H9 (cell line): Measurements from ENCODE around the gene DISC1. TPM values are rescaled to one million over a fixed set of nuclear protein-coding genes. Genes with fewer than 3 reads are reported as not detected.

Experiments used
- DNase-seq: peaks from one replicate; pipeline ENCODE4 v3.0.0-alpha.2; 2017
- H2AFZ ChIP-seq: one replicate; pipeline ENCODE4 v1.6.1; 2013; ENCODE audit warnings: mild to moderate bottlenecking, low read length, control low read depth, moderate library complexity
- H2AK5ac ChIP-seq: 2 replicates; pipeline ENCODE4 v1.6.1; 2013; ENCODE audit warnings: low read length, control low read depth, mixed read lengths; ENCODE audit not compliant: insufficient read length
- H2BK120ac ChIP-seq: one replicate; pipeline ENCODE4 v1.6.1; 2013; ENCODE audit warnings: low read depth, mild to moderate bottlenecking, low read length, control low read depth, inconsistent platforms; ENCODE audit not compliant: poor library complexity, severe bottlenecking
- H2BK12ac ChIP-seq: 2 replicates; pipeline ENCODE4 v1.6.1; 2013; ENCODE audit warnings: low read length, control low read depth, mixed read lengths, low read depth; ENCODE audit not compliant: insufficient read length
- H2BK15ac ChIP-seq: 2 replicates; pipeline ENCODE4 v1.6.1; 2013; ENCODE audit warnings: low read depth, low read length, control low read depth
- H2BK20ac ChIP-seq: one replicate; pipeline ENCODE4 v1.6.1; 2013; ENCODE audit warnings: low read depth, mild to moderate bottlenecking, low read length, control low read depth, inconsistent platforms; ENCODE audit not compliant: poor library complexity, severe bottlenecking
- H2BK5ac ChIP-seq: 2 replicates; pipeline ENCODE4 v1.6.1; 2013; ENCODE audit warnings: low read length, control low read depth, mixed read lengths; ENCODE audit not compliant: insufficient read length
- H3K14ac ChIP-seq: 2 replicates; pipeline ENCODE4 v1.6.1; 2013; ENCODE audit warnings: low read length, control low read depth; ENCODE audit not compliant: insufficient read depth
- H3K18ac ChIP-seq: 2 replicates; pipeline ENCODE4 v1.6.1; 2013; ENCODE audit warnings: low read depth, mild to moderate bottlenecking, mixed read lengths, low read length, control low read depth; ENCODE audit not compliant: insufficient read length
- H3K23ac ChIP-seq: 2 replicates; pipeline ENCODE4 v1.6.1; 2013; ENCODE audit warnings: low read length, control low read depth, mixed read lengths, low read depth; ENCODE audit not compliant: insufficient read length
- H3K23me2 ChIP-seq: 2 replicates; pipeline ENCODE4 v1.6.1; 2013; ENCODE audit warnings: low read depth, mild to moderate bottlenecking, mixed read lengths, low read length, control low read depth; ENCODE audit not compliant: insufficient read length, poor library complexity, severe bottlenecking
- H3K27ac ChIP-seq: 2 replicates; pipeline ENCODE4 v1.5.1; 2013; ENCODE audit warnings: low read length, control low read depth, mixed read lengths, low read depth; ENCODE audit not compliant: insufficient read length
- H3K27me3 ChIP-seq: 2 replicates; pipeline ENCODE4 v1.6.1; 2013; ENCODE audit warnings: low read length, control low read depth, inconsistent platforms; ENCODE audit not compliant: insufficient read depth
- H3K4ac ChIP-seq: 2 replicates; pipeline ENCODE4 v1.6.1; 2013; ENCODE audit warnings: low read depth, mild to moderate bottlenecking, control low read depth, inconsistent platforms, low read length, moderate library complexity
- H3K4me1 ChIP-seq: 2 replicates; pipeline ENCODE4 v1.6.1; 2013; ENCODE audit warnings: low read length, control low read depth, inconsistent platforms; ENCODE audit not compliant: insufficient read depth
- H3K4me2 ChIP-seq: 2 replicates; pipeline ENCODE4 v1.6.1; 2013; ENCODE audit warnings: low read length, control low read depth, mixed read lengths; ENCODE audit not compliant: insufficient read length, insufficient read depth
- H3K56ac ChIP-seq: 2 replicates; pipeline ENCODE4 v1.6.1; 2013; ENCODE audit warnings: low read depth, mild to moderate bottlenecking, mixed read lengths, low read length, control low read depth; ENCODE audit not compliant: insufficient read length
- H3K79me1 ChIP-seq: 2 replicates; pipeline ENCODE4 v1.6.1; 2013; ENCODE audit warnings: low read depth, mild to moderate bottlenecking, moderate library complexity, low read length, control low read depth, inconsistent platforms; ENCODE audit not compliant: insufficient read depth, poor library complexity, severe bottlenecking
- H3K79me2 ChIP-seq: 2 replicates; pipeline ENCODE4 v1.6.1; 2013; ENCODE audit warnings: low read length, control low read depth, inconsistent platforms; ENCODE audit not compliant: insufficient read depth
- H3K9ac ChIP-seq: 2 replicates; pipeline ENCODE4 v1.6.1; 2013; ENCODE audit warnings: low read length, control low read depth, mixed read lengths; ENCODE audit not compliant: insufficient read length; ENCODE audit errors: extremely low read depth
- H3K9me3 ChIP-seq: one replicate; pipeline ENCODE4 v1.6.1; 2013; ENCODE audit warnings: low read depth, low read length, inconsistent platforms; ENCODE audit not compliant: control insufficient read depth
- H3T11ph ChIP-seq: one replicate; pipeline ENCODE4 v1.6.1; 2013; ENCODE audit warnings: mild to moderate bottlenecking, low read length, control low read depth, inconsistent platforms
- H4K20me1 ChIP-seq: one replicate; pipeline ENCODE4 v1.6.1; 2013; ENCODE audit not compliant: control insufficient read depth, insufficient read length, insufficient read depth
- H4K5ac ChIP-seq: 2 replicates; pipeline ENCODE4 v1.6.1; 2013; ENCODE audit warnings: low read depth, mild to moderate bottlenecking, mixed read lengths, low read length, control low read depth; ENCODE audit not compliant: insufficient read length
- H4K8ac ChIP-seq: replicated peaks from 2 replicates; pipeline ENCODE4 v1.6.1; 2013; ENCODE audit warnings: low read length, control low read depth, mixed read lengths, low read depth; ENCODE audit not compliant: insufficient read length
- H4K91ac ChIP-seq: 2 replicates; pipeline ENCODE4 v1.6.1; 2013; ENCODE audit warnings: low read depth, mild to moderate bottlenecking, moderate library complexity, mixed read lengths, low read length, control low read depth; ENCODE audit not compliant: insufficient read length
- H3K27ac Mint-ChIP-seq, 3 experiments: 2 replicates in 2 of 3; 3 replicates in 1 of 3; pipeline ENCODE4 v1.8.0; 2020 to 2021; ENCODE audit warnings: mixed read lengths in 3 of 3, mild to moderate bottlenecking in 1 of 3, moderate library complexity in 1 of 3
- H3K27me3 Mint-ChIP-seq: 2 replicates; pipeline ENCODE4 v1.8.0; 2021; ENCODE audit warnings: low read depth, mild to moderate bottlenecking, moderate library complexity, mixed read lengths
- H3K36me3 Mint-ChIP-seq, 3 experiments: 2 replicates in 2 of 3; 3 replicates in 1 of 3; pipeline ENCODE4 v1.8.0; 2020 to 2021; ENCODE audit warnings: low read depth in 3 of 3, mixed read lengths in 3 of 3; ENCODE audit not compliant: insufficient read depth in 1 of 3
- H3K4me1 Mint-ChIP-seq, 2 experiments: 2 replicates each; pipeline ENCODE4 v1.8.0; 2020; ENCODE audit warnings: mixed read lengths in 2 of 2
- H3K4me3 Mint-ChIP-seq, 2 experiments: 2 replicates in 1 of 2; 3 replicates in 1 of 2; pipeline ENCODE4 v1.8.0; 2020 to 2021; ENCODE audit warnings: mild to moderate bottlenecking in 2 of 2, mixed read lengths in 2 of 2, moderate library complexity in 1 of 2
- H3K9me3 Mint-ChIP-seq, 2 experiments: 2 replicates in 1 of 2; 3 replicates in 1 of 2; pipeline ENCODE4 v1.8.0; 2020; ENCODE audit warnings: mild to moderate bottlenecking in 2 of 2, mixed read lengths in 2 of 2, moderate library complexity in 1 of 2
- WGBS: extraction: QIAGEN DNeasy Blood & Tissue Kit; methylation state at CpG from one replicate; pipeline ENCODE4 v1.1.7; 2013; ENCODE audit warnings: missing lambda C conversion rate, low lambda C conversion rate, mixed read lengths; ENCODE audit not compliant: insufficient read length; ENCODE audit errors: extremely low coverage; 5-methylcytosine and 5-hydroxymethylcytosine counted together
- total RNA-seq: library from RNA; stranded (reverse); gene quantifications from 2 replicates; pipeline ENCODE4 v1.2.1, GENCODE V29; 2021
- TF ChIP-seq, protein P1 (sequence below): fragments of 200-600 bp; sonication (generic); conservative IDR thresholded peaks from 3 replicates; pipeline ENCODE4 v1.8.0; 2021; ENCODE audit warnings: antibody characterized with exemption, mild to moderate bottlenecking

Gene DISC1
- total RNA-seq, 1 experiment from 2014 or later: 2.5 TPM

DNA sequence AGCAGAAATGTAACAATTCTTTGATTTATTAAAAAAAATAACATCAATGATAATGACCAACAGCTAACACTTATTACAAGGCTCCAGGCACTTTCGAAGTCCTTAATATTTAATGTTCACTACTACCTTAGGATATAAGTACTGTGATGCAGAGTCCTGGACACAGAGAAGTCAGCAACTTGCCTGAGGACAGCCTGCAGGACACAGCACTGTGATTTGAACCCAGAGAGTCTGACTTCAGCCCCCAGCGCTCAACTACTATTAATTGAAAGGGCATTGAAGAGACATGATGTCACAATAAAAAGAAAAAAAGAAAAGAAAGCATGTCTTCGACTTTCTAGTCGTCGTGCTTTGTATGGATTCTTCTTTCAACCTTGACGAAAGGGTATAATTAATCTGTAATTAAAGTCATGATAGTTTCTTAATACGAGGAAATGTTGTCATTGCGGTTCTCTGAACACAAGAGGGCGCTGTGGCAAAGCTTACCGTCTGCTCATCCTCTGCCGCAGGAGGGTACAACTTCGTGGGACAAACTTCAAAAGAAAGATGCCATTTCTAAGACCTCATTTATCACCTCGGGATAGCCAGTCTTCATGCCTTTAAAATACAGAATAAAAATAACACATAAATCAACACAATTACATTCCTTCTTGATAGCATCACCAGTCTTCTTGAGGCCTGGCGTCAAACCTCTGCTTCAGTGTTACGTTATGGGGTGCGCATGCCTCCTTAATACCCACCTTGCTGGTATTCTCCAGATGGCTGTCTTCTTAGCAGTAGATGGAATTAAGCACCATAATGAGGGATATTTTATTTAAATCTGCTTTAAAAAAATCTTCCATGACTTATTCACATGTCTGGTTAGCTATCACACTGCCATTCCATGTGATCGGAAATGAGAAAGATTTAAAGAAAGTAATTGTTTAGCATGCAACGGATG lies 240.1 kb downstream of the DISC1 start:
- no peak overlapping the region for H3K4me3 Mint-ChIP-seq
- no peak overlapping the region for H3T11ph ChIP-seq
- no peak overlapping the region for H4K8ac ChIP-seq
- H2BK15ac ChIP-seq: no peak overlapping the region
- H3K79me1 ChIP-seq: no peaks in the 10 kb centered on the region
- no peaks in the 10 kb centered on the region for H3K79me2 ChIP-seq
- H3K36me3 Mint-ChIP-seq: no peaks in the 10 kb centered on the region
- H3K9ac ChIP-seq: no peak overlapping the region
- no peaks in the 10 kb centered on the region for H3K27me3 ChIP-seq
- H3K56ac ChIP-seq: no peak overlapping the region
- no peak overlapping the region for H2BK20ac ChIP-seq
- H3K9me3 Mint-ChIP-seq: no peaks in the 10 kb centered on the region
- H3K18ac ChIP-seq: no peak overlapping the region
- H2AFZ ChIP-seq: no peak overlapping the region
- H3K27me3 Mint-ChIP-seq: peaks cover 4% of the 10 kb centered on the region; the same call in 1 of the 2 replicates
- peaks cover 13 to 15% of the 10 kb centered on the region in 2 experiments for H3K4me1 Mint-ChIP-seq
- H3K9me3 ChIP-seq: no peaks in the 10 kb centered on the region
- H4K91ac ChIP-seq: no peak overlapping the region
- H2BK120ac ChIP-seq: no peak overlapping the region
- no peak overlapping the region for H3K27ac ChIP-seq
- H2BK5ac ChIP-seq: no peak overlapping the region
- no peak overlapping the region for H3K4me2 ChIP-seq
- H2BK12ac ChIP-seq: no peak overlapping the region
- WGBS: no CpG with 5 or more reads among the region's 18 CpGs
- DNase-seq: peak; percentile 50
- no peaks in the 10 kb centered on the region for H3K23me2 ChIP-seq
- no peak overlapping the region for H3K14ac ChIP-seq
- no peak overlapping the region for H3K27ac Mint-ChIP-seq
- H4K20me1 ChIP-seq: no peaks in the 10 kb centered on the region
- peaks cover 4% of the 10 kb centered on the region for H3K4me1 ChIP-seq
- H2AK5ac ChIP-seq: no peak overlapping the region
- TF ChIP-seq, protein P1, sequence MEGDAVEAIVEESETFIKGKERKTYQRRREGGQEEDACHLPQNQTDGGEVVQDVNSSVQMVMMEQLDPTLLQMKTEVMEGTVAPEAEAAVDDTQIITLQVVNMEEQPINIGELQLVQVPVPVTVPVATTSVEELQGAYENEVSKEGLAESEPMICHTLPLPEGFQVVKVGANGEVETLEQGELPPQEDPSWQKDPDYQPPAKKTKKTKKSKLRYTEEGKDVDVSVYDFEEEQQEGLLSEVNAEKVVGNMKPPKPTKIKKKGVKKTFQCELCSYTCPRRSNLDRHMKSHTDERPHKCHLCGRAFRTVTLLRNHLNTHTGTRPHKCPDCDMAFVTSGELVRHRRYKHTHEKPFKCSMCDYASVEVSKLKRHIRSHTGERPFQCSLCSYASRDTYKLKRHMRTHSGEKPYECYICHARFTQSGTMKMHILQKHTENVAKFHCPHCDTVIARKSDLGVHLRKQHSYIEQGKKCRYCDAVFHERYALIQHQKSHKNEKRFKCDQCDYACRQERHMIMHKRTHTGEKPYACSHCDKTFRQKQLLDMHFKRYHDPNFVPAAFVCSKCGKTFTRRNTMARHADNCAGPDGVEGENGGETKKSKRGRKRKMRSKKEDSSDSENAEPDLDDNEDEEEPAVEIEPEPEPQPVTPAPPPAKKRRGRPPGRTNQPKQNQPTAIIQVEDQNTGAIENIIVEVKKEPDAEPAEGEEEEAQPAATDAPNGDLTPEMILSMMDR: peak; percentile 97
- H3K4ac ChIP-seq: no peak overlapping the region
- H3K23ac ChIP-seq: no peak overlapping the region
- H4K5ac ChIP-seq: no peak overlapping the region
